ENCODE results near the gene LAMA5. TPM values are rescaled to one million over a fixed set of nuclear protein-coding genes. Genes with fewer than 3 reads are reported as not detected.

The LAMA5 gene
- polyA plus RNA-seq, 2 of the 4 experiments (the other 2 are of a cell fraction), result 20.4 to 196 TPM

- TF ChIP-seq CHD2 (IDR thresholded peaks at IDR 0.05; ENCODE audit: low read length, partially characterized antibody) (no peak), TP53 (CRISPR knock-in tag; IDR thresholded peaks at IDR 0.05) (no peak), MAZ (IDR thresholded peaks at IDR 0.05; ENCODE audit: borderline replicate concordance, low read depth, low read length) (no peak), FOSL2 (IDR thresholded peaks at IDR 0.05) (no peak), FOSL2 (CRISPR knock-in tag; IDR thresholded peaks at IDR 0.05) (no peak), CTCF (IDR thresholded peaks at IDR 0.05) (no peak), FOSB (CRISPR knock-in tag; IDR thresholded peaks at IDR 0.05) (no peak), MYC (IDR thresholded peaks at IDR 0.05; ENCODE audit: borderline replicate concordance, low read length) (no peak), SMC3 (IDR thresholded peaks at IDR 0.05) (no peak)
These were observed 36.2 kb upstream of the LAMA5 start (continued) for GRCh38 chr20:62403331-62403730.

GRCh38 chr20:62402456-62403150 is 35.5 kb upstream of the LAMA5 start:
- H3K27ac ChIP-seq, result no peak overlapping the region
- ATAC-seq (no peak), FAIRE-seq (no peak), DNase-seq (ENCODE audit: low read depth in 1 of 2, low spot score in 1 of 2) (no peak)
- H3K4me3 ChIP-seq, result no peak overlapping the region
- TF ChIP-seq BCL3 (IDR thresholded peaks at IDR 0.05) (no peak), MYC (IDR thresholded peaks at IDR 0.05; ENCODE audit: borderline replicate concordance, low read length) (no peak), TFCP2L1 (CRISPR knock-in tag; IDR thresholded peaks at IDR 0.05) (no peak), ATOH8 (CRISPR knock-in tag; IDR thresholded peaks at IDR 0.05; ENCODE audit: low read depth) (no peak), EHMT2 (IDR thresholded peaks at IDR 0.05; ENCODE audit: low read depth) (no peak), FOSB (CRISPR knock-in tag; IDR thresholded peaks at IDR 0.05) (no peak), CBX2 (IDR thresholded peaks at IDR 0.05; ENCODE audit: borderline replicate concordance, low read depth) (no peak), KDM5A (IDR thresholded peaks at IDR 0.05) (no peak), ZFP36 (IDR thresholded peaks at IDR 0.05; ENCODE audit: borderline replicate concordance, partially characterized antibody) (no peak), NR3C1 (IDR thresholded peaks at IDR 0.05) (no peak), FOSL2 (IDR thresholded peaks at IDR 0.05) (no peak), FOSL2 (CRISPR knock-in tag; IDR thresholded peaks at IDR 0.05) (no peak), CTCF (IDR thresholded peaks at IDR 0.05) (no peak), HDAC2 (IDR thresholded peaks at IDR 0.05) (no peak), TP53 (CRISPR knock-in tag; IDR thresholded peaks at IDR 0.05) (no peak), ZC3H11A (IDR thresholded peaks at IDR 0.05) (no peak), NPAS2 (CRISPR knock-in tag; IDR thresholded peaks at IDR 0.05; ENCODE audit: borderline replicate concordance) (no peak), RAD21 (conservative IDR thresholded peaks at IDR 0.05 in 1 of 2, IDR thresholded peaks at IDR 0.05 in 1 of 2) (no peak), ELK1 (IDR thresholded peaks at IDR 0.05; ENCODE audit: low read depth, low read length) (no peak), MAX (IDR thresholded peaks at IDR 0.05) (no peak), BHLHE40 (IDR thresholded peaks at IDR 0.05; ENCODE audit: low read depth, low read length) (no peak)
- peaks cover 13% of the 10 kb centered on the region for H3K4me1 ChIP-seq
- ChIA-PET CTCF (interaction anchor here (0.7 to 4.6 kb wide), 8 partner anchors 7 to 214 kb away, joined by 3 to 38 read pairs (median 4); no protein-coding TSS in a partner anchor), POLR2A (no interaction called here)
- no peak overlapping the region for H3K4me2 ChIP-seq
- no peaks in the 10 kb centered on the region for H3K9me3 ChIP-seq
- 93% methylated on average over 20 of the region's 23 CpGs for WGBS (ENCODE audit: missing lambda C conversion rate)

Data from A549 (cell line).